SK-N-SH treated with all-trans-retinoic acid at 6 μM for 48 hours (cell line): ENCODE data around the gene ARAP3.

Experiments
- BACH2 ChIP-seq: fragments of 250-450 bp; sonication (Bioruptor Pico); IDR thresholded peaks from 2 replicates; pipeline ENCODE4 v1.9.0; 2021; ENCODE audit warnings: mild to moderate bottlenecking, borderline replicate concordance
- CSDC2 ChIP-seq: fragments of 250-450 bp; sonication (Bioruptor Pico); IDR thresholded peaks from 2 replicates; pipeline ENCODE4 v1.5.0; 2020; ENCODE audit warnings: mild to moderate bottlenecking, moderate library complexity
- GLIS3 ChIP-seq: fragments of 250-450 bp; sonication (Bioruptor Pico); IDR thresholded peaks from 2 replicates; pipeline ENCODE4 v1.5.0; 2020; ENCODE audit warnings: mild to moderate bottlenecking, moderate library complexity
- OSR1 ChIP-seq: fragments of 250-450 bp; sonication (Bioruptor Pico); IDR thresholded peaks from 2 replicates; pipeline ENCODE4 v1.8.0; 2022; ENCODE audit warnings: moderate library complexity, mild to moderate bottlenecking, inconsistent platforms
- TOX ChIP-seq: fragments of 250-450 bp; sonication (Bioruptor Pico); IDR thresholded peaks from 2 replicates; pipeline ENCODE4 v1.8.0; 2021; ENCODE audit warnings: mild to moderate bottlenecking, moderate library complexity, borderline replicate concordance
- ZC3H10 ChIP-seq: fragments of 250-450 bp; sonication (Bioruptor Pico); IDR thresholded peaks from 2 replicates; pipeline ENCODE4 v1.5.1; 2021; ENCODE audit warnings: mild to moderate bottlenecking, moderate library complexity
- ZNF565 ChIP-seq: fragments of 450-650 bp; formaldehyde crosslinking; conservative IDR thresholded peaks from 2 replicates; pipeline ENCODE4 v1.5.0; 2020; ENCODE audit warnings: low read depth, mild to moderate bottlenecking, moderate library complexity
- TF ChIP-seq, protein P1 (sequence below): fragments of 250-450 bp; sonication (Bioruptor Pico); IDR thresholded peaks from 2 replicates; pipeline ENCODE4 v1.8.0; 2021; ENCODE audit warnings: low read depth, mild to moderate bottlenecking, moderate library complexity, borderline replicate concordance
- TF ChIP-seq, protein P2 (sequence below): fragments of 250-450 bp; sonication (Bioruptor Pico); IDR thresholded peaks from 2 replicates; pipeline ENCODE4 v1.8.0; 2020; ENCODE audit warnings: mild to moderate bottlenecking, moderate library complexity, borderline replicate concordance

DNA sequence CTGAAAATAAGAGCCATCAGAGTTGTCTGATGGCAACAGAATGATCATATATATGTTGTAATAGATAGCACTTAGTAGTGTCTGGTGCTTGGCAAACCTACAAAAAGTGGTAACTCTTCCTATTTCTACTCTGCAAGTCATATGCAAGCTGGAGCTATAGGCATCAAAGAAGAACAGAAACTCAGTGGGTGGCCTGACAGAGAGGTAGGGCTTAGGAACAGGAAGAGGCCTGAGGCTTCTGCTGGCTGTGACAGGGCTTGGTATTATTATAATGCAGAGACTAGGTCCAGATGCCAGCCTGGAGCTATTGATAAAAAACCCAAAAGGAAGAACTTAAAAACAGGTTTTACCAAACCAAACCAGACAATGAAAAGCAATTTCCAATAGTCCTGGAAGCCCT is 58.8 kb downstream of the ARAP3 start:
- TF ChIP-seq ZNF565 (CRISPR knock-in tag), result no peak
- TF ChIP-seq, protein P1, sequence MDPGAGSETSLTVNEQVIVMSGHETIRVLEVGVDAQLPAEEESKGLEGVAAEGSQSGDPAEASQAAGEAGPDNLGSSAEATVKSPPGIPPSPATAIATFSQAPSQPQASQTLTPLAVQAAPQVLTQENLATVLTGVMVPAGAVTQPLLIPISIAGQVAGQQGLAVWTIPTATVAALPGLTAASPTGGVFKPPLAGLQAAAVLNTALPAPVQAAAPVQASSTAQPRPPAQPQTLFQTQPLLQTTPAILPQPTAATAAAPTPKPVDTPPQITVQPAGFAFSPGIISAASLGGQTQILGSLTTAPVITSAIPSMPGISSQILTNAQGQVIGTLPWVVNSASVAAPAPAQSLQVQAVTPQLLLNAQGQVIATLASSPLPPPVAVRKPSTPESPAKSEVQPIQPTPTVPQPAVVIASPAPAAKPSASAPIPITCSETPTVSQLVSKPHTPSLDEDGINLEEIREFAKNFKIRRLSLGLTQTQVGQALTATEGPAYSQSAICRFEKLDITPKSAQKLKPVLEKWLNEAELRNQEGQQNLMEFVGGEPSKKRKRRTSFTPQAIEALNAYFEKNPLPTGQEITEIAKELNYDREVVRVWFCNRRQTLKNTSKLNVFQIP, result no peak
- TF ChIP-seq, protein P2, sequence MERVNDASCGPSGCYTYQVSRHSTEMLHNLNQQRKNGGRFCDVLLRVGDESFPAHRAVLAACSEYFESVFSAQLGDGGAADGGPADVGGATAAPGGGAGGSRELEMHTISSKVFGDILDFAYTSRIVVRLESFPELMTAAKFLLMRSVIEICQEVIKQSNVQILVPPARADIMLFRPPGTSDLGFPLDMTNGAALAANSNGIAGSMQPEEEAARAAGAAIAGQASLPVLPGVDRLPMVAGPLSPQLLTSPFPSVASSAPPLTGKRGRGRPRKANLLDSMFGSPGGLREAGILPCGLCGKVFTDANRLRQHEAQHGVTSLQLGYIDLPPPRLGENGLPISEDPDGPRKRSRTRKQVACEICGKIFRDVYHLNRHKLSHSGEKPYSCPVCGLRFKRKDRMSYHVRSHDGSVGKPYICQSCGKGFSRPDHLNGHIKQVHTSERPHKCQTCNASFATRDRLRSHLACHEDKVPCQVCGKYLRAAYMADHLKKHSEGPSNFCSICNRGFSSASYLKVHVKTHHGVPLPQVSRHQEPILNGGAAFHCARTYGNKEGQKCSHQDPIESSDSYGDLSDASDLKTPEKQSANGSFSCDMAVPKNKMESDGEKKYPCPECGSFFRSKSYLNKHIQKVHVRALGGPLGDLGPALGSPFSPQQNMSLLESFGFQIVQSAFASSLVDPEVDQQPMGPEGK (CRISPR knock-in tag), result no peak
- no peak for TF ChIP-seq OSR1 (CRISPR knock-in tag)
- no peak for TF ChIP-seq CSDC2 (CRISPR knock-in tag)
- TF ChIP-seq ZC3H10 (CRISPR knock-in tag), result no peak
- no peak for TF ChIP-seq GLIS3
- TF ChIP-seq BACH2, result no peak
- no peak for TF ChIP-seq TOX (CRISPR knock-in tag)
